Erythroblast (primary cell): ENCODE data around the gene ACOT12.

Experiments
- GATA1 ChIP-seq: IDR thresholded peaks from 2 replicates; pipeline ENCODE4 v1.6.1; 2011; ENCODE audit warnings: low read depth, mild to moderate bottlenecking, control low read depth, low read length, moderate library complexity
- POLR2A ChIP-seq: IDR thresholded peaks from 2 replicates; pipeline ENCODE4 v1.6.1; 2011; ENCODE audit warnings: mild to moderate bottlenecking, low read length

DNA sequence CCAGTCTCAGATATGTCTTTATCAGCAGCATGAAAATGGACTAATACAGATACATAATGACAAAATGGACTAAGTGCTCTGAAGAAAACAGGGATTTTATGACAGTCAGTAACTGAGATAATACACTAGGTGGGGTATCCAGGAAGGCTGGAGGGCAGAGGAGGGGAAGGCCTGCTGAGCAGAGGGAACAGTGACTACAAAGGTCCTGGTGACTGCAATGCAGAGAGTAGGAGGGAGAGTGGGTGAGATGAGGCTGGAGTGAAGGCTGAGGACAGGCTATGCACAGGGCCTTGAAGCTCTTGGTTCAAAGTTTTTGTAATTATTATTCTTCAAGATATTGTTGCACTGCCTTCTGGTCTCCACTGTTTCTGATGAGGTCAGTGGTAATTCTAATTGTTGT lies 4.9 kb downstream of the ACOT12 start:
- TF ChIP-seq POLR2A (no peak), GATA1 (no peak)
